RPMI7951 (cell line): ENCODE results near the gene WNT3A. TPM values are rescaled to one million over a fixed set of nuclear protein-coding genes. Genes with fewer than 3 reads are reported as not detected.
A peak's percentile ranks its signal among the peaks of the same experiment; 100 is the strongest.

Experiments used
- DNase-seq: peaks from one replicate; pipeline ENCODE4 v3.0.0-alpha.2; 2012; ENCODE audit warnings: low read depth
- total RNA-seq: library from RNA; depleted of rRNA; stranded (reverse); fragments of >200 nt; shearing (Covaris generic); gene quantifications from 2 replicates; pipeline ENCODE4 v1.2.3, GENCODE V29; 2014

The WNT3A gene
- total RNA-seq, 1 experiment from 2014 or later: not detected

DNA sequence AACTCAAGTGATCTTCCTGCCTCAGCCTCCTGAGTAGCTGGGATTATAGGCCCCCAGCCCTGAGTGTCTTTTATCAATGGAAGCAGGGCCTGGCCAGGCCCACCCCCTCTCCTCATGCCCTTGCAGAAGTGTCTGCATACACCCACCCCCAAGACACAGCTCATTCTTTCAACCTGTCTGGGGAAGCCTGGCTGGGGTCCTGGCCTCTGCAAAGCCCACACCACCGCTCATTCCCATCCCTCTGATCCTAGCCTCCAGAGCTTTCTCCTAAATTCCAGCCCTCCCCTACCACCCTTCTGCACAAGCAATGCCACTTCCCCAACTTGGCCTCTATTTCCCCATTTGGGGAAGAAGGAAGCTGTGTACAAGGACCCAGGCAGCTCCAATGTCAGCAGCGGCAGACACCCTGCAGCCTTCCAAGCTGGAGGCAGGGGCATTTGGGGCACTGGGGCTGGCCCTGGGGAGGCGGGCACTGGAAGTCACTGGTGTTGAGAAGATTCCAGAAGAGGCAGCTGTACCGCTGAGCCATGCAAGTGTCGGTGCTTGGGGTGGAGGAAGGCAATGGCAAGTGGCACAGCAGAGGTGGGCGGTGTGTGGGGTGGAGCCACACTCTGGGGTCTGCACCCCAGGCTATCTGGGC is 42.0 kb downstream of the WNT3A start:
- no peak for DNase-seq

DNA sequence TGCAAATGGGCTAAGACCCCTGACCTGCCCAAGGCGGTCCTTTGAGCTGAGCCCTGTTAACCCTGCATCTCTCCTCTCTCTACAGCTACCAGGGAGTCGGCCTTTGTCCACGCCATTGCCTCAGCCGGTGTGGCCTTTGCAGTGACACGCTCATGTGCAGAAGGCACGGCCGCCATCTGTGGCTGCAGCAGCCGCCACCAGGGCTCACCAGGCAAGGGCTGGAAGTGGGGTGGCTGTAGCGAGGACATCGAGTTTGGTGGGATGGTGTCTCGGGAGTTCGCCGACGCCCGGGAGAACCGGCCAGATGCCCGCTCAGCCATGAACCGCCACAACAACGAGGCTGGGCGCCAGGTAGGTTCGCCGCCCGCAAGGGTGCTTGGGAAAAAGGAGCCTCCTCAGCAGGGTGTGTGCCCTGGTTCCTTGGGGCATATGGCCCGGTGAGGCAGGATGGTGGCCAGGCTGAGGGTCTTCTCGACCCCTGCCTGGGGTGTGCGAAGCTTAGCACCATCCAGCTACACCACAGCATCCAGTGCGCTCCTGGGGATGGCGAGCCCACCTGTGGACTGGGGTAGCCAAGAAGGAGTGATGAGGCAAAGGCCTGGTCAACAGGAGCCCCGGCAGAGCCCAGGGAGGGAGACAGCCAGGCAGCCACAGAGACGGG is 43.9 kb downstream of the WNT3A start:
- no peak for DNase-seq

DNA sequence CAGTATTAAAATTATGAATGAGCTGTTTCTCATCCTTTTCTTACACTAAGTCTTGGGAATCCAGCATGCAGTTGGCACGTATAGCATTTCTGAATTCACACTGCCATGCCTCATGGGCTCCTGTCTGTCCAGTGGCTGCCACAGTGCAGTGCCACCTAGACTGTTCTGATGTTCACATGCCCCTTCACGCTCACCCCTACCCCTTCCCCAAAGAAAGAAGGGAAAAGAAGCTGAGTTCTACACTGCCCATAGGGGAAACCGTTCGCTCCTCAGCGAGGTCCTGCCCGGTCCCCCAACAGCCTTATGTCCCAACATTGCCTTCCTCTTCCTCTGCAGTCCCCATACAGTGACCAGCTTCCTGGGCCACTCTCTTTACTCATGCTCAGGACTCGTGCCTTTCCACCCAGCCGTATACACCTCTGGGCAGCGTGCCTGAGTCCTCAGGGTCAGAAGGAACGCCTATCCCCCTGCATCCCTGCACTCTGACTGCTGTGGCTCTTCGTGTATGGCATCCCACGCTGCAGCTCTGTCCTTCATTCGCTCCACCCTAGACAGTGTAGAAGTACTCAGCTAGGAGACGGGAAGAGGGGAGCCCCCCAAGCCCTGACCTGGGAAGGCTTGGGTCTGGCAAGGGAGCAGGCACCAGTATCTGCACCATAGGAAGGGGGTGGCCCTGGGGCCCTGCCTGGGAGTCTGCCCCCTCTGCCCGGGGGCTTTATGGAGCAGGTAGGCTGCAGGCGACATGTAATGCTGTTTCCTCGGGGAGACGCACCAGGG is 51.6 kb downstream of the WNT3A start:
- DNase-seq: no peak

DNA sequence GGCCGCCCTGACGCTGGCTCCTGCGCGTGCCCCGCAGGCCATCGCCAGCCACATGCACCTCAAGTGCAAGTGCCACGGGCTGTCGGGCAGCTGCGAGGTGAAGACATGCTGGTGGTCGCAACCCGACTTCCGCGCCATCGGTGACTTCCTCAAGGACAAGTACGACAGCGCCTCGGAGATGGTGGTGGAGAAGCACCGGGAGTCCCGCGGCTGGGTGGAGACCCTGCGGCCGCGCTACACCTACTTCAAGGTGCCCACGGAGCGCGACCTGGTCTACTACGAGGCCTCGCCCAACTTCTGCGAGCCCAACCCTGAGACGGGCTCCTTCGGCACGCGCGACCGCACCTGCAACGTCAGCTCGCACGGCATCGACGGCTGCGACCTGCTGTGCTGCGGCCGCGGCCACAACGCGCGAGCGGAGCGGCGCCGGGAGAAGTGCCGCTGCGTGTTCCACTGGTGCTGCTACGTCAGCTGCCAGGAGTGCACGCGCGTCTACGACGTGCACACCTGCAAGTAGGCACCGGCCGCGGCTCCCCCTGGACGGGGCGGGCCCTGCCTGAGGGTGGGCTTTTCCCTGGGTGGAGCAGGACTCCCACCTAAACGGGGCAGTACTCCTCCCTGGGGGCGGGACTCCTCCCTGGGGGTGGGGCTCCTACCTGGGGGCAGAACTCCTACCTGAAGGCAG is 52.3 kb downstream of the WNT3A start:
- no peak for DNase-seq

DNA sequence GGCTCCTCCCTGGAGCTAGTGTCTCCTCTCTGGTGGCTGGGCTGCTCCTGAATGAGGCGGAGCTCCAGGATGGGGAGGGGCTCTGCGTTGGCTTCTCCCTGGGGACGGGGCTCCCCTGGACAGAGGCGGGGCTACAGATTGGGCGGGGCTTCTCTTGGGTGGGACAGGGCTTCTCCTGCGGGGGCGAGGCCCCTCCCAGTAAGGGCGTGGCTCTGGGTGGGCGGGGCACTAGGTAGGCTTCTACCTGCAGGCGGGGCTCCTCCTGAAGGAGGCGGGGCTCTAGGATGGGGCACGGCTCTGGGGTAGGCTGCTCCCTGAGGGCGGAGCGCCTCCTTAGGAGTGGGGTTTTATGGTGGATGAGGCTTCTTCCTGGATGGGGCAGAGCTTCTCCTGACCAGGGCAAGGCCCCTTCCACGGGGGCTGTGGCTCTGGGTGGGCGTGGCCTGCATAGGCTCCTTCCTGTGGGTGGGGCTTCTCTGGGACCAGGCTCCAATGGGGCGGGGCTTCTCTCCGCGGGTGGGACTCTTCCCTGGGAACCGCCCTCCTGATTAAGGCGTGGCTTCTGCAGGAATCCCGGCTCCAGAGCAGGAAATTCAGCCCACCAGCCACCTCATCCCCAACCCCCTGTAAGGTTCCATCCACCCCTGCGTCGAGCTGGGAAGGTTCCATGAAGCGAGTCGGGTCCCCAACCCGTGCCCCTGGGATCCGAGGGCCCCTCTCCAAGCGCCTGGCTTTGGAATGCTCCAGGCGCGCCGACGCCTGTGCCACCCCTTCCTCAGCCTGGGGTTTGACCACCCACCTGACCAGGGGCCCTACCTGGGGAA is 53.0 kb downstream of the WNT3A start:
- peak; percentile 46 for DNase-seq

DNA sequence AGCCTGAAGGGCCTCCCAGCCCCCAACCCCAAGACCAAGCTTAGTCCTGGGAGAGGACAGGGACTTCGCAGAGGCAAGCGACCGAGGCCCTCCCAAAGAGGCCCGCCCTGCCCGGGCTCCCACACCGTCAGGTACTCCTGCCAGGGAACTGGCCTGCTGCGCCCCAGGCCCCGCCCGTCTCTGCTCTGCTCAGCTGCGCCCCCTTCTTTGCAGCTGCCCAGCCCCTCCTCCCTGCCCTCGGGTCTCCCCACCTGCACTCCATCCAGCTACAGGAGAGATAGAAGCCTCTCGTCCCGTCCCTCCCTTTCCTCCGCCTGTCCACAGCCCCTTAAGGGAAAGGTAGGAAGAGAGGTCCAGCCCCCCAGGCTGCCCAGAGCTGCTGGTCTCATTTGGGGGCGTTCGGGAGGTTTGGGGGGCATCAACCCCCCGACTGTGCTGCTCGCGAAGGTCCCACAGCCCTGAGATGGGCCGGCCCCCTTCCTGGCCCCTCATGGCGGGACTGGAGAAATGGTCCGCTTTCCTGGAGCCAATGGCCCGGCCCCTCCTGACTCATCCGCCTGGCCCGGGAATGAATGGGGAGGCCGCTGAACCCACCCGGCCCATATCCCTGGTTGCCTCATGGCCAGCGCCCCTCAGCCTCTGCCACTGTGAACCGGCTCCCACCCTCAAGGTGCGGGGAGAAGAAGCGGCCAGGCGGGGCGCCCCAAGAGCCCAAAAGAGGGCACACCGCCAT is 53.8 kb downstream of the WNT3A start:
- DNase-seq: no peak

DNA sequence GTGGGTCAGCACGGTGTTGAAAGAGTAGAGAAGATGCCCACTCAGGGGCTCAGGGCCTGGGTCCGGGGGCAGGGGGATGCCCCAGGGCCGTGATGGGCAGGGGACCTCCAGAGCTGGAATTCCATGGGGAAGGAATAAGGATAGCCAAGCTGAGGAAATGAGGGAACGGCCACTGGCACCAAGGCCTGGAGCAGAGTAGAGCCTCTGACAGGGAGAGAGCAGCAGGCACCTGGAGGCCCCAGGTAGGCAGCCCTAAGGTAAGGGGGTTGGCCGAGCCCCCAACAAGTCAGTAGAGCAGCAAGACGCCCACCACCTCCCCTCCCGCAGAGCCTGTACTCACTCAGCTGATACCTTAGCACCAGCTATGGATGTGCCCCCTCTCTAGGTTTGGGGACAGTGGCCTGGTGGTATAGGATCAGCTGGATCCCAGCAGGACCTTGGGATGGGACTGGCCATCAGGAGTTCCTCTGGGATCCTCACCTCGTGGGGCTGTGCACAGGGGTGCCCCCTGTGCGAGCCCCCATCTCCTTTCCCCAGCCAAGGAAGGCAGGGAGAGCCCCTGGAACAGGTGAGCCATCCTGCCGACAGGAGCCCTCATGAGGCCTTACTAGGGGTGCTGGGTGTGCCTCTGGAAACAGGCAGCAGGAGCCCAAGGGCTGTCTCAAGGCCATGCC is 54.8 kb downstream of the WNT3A start:
- no peak for DNase-seq

DNA sequence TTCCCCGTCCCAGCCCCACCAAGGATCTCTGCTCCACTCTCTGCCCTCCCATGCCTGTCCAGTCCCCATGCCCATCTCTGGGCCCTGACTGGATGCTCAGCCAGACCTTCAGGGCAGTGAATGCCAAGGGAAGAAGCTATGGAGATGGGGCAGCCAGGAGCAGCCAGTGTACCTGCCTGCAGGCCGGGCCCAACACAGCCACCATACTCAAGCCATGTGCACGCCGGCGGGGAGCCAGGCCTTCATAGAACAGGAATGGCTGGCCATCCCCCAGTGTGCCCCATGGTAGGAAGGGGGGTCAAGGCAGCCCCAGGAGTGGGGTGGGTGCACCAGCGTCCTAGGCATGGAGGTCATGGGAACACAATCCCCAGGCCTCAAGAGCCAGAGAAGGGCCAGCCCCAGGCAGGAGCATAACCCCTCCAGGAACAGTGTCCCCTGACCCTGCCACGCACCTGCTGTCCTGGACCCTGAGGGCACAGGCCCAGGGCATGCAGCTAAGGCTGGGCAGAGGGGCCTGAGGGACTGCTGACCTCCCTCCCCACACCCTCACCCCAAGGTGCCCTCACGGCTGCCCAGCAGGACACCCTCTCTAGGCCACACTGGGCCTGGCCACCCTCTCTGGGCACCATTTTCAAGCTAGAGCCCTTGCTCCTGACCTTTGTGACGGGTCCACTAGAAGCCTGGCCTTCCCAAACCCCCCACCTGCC is 55.4 kb downstream of the WNT3A start:
- DNase-seq: no peak

DNA sequence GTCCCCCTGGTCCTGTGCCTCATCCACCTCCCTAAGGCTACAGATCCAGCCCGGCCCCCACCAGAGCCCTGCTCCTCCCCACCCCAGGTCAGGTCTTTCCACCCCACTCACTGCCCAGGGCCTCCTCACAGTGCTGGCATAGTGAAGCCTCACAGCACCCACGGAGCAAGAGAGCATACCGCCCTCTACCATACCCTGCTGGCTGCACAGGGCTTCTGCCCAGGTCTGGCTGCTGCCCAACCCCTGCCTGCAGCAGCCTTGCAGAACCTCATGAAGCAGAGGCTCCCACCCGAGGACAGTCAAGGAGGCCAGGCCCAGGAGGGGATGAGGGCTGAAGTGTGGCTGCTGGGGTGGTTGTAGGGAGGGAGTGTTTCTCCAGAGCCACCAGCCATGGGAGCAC is 56.0 kb downstream of the WNT3A start:
- no peak for DNase-seq

DNA sequence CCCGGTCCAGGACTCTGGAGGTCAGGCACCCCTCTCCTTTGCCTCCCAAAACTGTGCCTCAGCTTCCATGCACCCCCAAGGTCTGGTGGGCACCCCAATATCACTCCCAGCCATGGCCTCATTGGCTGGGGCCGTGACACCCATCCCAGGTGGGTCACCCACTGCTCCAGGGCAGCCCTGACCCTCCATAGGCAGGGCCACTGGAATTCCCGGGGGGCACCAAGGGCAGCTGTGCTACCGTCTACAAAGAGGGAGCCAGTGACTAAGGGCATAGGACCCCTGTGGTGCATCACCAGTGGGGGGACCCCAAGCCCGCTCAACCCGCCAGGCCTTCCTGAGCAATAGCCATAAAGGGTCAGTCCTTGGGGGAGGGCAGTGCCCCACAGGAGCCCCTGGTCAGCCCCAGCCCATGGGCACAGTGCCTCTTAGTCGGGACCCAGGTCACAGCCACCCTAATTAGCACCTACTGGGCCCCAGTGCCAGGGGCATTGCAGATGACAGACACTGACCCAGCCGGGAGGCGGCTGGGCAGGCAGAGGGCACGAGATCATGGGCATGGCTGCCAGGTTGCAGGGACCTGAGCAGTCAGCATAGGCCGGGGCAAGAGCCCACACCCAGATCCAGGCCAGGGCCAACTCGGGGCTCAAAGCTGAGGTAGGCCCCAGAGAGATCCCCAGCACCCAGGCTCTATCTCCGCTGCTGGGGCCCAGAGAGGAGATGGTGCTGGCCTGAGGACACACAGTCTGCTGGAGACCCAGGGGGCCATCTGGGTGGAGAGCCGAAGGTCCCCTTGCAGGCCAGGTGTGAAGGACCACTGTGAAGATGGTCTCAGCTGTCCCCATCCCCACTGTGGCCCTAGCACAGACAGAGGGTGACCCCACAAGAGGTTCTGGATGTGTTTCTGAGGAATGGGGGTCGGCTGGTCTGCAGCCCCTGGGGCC is 56.7 kb downstream of the WNT3A start:
- DNase-seq: no peak

DNA sequence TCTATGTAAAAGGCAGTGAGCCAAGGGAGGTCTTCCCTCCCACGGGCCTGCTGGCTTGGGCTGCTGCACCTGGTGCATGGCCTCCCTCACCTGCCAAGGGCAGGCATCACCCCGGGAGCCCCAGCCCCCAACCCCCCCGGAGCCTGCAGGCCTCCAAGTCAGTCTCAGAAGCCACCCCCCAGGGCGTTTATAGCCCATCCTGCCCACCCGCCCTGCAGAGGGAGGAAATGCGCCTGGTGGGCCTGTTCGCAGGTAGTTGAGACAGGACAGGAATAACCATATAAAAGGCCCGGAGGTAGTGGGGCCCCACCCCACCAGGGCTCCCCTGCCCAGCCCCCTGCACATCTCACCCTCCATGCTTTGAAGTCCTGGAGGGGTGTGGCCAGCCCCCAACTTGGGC is 57.5 kb downstream of the WNT3A start:
- no peak for DNase-seq

DNA sequence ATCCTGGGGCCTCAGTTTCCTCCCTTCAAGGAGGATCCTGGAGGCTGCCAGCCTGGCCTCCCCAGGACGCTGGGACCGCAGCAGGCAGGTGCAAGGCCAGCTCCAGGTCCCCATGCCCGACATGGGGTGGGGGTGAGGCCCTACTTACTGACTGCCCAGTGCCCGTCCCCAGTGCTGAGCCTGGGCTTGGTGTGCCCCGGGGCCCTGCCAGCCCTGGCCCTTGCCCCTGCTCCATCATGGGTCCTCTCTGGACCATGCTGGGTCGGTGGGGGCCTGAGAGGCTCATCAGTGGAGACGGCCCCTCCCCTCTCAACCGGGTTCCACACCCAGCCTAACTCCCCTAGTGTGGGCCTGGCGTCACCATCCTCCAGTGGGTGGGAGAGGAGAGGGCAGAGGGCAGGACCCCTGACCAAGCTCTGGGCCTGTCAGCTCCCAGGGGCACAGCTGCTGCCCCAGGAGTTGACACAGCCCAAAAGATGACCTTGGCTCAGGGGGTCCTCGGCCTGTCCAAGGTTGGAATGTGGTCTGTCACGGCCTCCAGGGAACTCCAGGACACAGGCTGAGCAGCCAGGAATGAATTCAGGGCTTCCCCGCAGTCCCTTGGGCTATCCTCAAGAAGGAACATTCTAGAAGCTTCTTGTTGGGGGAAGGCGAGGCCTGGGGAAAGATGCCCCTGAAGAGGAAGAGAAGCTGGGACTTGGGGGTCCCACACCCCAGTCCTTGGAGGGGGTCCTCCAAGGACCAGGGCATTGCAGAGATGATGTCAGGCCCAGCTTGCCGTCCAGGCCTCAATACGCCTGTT is 58.1 kb downstream of the WNT3A start:
- DNase-seq: no peak

DNA sequence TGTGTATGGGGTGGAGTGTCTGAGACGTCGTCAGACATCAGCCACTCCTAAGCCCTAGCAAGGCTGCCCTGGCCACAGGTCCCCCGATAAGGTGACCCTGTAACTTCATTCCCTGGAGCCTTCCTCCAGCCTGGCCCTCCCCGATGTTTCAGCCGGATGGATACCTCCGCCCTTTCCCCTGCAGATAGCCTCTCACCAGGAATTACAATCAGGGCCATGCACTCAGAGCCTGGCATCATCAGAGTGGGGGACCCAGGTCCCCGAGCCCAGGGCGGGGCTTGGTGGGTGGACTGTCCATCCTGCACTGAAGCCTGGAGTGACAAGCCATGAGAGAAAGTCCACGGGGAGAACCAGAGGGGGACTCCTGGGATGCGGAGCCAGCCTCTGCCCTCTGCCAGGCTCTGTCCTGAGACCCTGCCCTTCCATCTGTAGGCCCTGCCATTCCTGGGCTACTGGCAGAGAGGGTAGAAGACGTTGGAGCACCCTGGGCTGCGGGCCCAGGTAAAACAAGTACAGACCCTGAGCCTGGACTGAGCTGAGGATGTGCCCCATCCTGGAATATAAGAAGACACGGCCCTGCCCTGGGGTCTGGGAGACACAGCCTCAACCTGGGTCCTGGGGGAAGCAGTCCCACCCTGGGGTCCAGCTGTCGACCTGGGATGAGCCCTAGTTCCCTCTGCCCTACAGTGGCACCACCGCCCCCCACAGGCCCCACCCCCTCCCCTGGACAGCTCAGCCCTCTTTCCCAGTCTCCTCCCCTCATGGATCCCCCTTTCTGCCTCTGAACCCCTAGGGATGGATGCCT is 58.9 kb downstream of the WNT3A start:
- DNase-seq: no peak

DNA sequence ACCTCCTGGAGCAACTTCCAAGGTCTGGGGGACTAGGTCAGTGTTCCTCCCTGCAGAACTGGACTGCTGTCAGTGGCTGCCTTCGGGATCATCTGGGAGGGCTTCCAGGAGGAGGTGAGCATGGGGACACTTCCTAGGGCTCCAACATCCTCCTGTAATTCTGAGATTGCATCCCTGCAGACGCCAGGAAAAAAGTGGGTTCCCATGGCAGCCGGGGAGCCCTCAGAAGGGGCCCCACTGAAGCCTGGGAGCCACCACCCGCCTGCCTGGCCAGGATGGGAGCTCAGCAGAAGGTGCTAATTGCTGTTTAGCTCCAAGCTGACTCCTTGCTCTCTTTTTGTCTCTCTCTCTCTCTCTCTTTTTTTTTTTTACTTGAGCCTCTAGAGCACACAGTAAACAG is 59.6 kb downstream of the WNT3A start:
- no peak for DNase-seq

DNA sequence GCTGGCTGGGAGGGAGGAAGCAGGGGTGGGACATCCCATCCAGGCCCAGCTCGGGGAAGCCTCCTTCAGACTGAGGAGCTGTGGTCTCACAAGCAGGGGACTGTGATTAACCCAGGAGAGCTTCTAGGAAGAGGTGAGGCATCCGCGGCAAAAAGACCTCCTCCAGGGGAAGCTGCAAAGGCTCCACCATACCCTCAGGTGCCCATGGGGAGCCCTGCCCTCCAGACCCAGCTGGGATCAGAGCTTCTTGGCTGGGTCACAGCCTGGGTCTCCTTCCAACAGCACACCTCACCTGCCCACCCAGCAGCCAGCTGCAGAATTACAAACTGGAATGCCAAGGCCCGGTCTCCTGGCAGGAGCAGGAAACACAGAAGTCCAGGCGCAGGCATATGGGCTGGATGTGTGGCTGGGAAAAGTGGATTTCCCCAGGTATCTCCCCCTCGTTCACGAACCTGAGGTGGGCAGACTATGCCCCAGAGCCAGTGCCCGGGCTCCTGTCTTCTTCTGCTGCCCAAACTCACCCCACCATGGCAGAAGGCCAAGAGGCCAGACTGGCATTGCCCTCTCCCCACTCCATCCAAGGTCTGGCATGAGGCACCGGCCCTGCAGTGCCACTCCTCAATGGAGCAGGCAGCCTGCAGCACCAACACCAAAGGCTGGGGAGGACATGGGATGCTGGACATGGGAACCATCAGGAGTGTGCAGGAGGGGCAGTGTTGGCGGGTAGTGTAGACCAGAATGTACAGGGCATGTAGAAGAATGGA is 60.3 kb downstream of the WNT3A start:
- DNase-seq: no peak

DNA sequence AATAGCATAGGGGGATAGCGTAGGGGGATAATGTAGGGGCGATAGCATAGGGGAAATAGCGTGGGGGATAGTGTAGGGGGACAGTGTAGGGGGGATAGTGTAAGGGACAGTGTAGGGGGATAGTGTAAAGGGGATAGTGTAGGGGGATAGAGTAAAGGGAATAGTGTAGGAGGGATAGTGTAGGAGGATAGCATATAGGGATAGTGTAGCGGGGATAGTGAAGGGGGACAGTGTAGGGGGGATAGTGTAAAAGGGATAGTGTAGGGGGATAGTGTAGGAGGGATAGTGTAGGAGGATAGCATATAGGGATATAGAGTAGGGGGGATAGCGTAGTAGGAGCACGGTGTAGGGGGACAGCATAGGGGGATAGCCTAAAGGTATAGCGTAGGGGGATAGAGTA is 61.6 kb downstream of the WNT3A start:
- DNase-seq: no peak
